MG63 (cell line): ENCODE measurements around the gene ECT2. TPM values are rescaled to one million over a fixed set of nuclear protein-coding genes. Genes with fewer than 3 reads are reported as not detected.
"Not testable (repeated sequence)": the region's sequence is repeated elsewhere in the genome, so short reads cannot be mapped to it uniquely, and the experiment has no call there.

Source experiments
- DNase-seq: peaks from one replicate; pipeline ENCODE4 v3.0.0-alpha.2; 2020
- H3K27me3 ChIP-seq: fragments of 250-450 bp; sonication (Bioruptor Pico); 2 replicates; pipeline ENCODE4 v1.5.1; 2020; ENCODE audit warnings: mild to moderate bottlenecking, moderate library complexity
- H3K36me3 ChIP-seq: fragments of 250-450 bp; sonication (Bioruptor Pico); 2 replicates; pipeline ENCODE4 v1.5.1; 2020; ENCODE audit warnings: mild to moderate bottlenecking, moderate library complexity
- H3K4me3 ChIP-seq: fragments of 250-450 bp; sonication (Bioruptor Pico); 2 replicates; pipeline ENCODE4 v1.5.1; 2020; ENCODE audit warnings: mild to moderate bottlenecking, moderate library complexity
- H3K9me3 ChIP-seq: fragments of 250-450 bp; sonication (Bioruptor Pico); 2 replicates; pipeline ENCODE4 v1.5.1; 2020; ENCODE audit warnings: mild to moderate bottlenecking, moderate library complexity
- total RNA-seq: library from RNA; depleted of rRNA; stranded (reverse); fragments of >200 nt; shearing (Covaris generic); gene quantifications from 2 replicates; pipeline ENCODE4 v1.2.3, GENCODE V29; 2014; ENCODE audit warnings: low replicate concordance

ECT2 gene
- total RNA-seq, 1 experiment from 2014 or later = 49.2 TPM

DNA sequence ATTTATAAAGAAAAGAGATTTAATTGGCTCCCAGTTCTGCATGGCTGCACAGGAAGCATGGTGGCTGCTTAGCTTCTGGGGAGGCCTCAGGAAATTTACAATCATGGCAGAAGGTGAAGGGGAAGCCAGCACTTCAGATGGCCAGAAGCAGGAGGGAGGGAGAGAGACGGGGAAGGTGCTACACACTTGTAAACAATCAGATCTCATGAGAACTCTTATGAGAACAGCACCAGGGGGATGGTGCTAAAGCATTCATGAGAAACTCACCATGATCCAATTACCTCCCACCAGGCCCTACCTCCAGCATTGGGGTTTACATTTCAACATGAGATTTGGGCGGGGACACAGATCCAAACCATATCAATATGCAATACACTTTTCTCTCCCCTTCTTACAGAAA, 73.7 kb downstream of the ECT2 start:
- Histone ChIP-seq H3K27me3 (no peaks in the 10 kb centered on the region), H3K9me3 (no peaks in the 10 kb centered on the region), H3K36me3 (peaks cover 46% of the 10 kb centered on the region), H3K4me3 (no peak overlapping the region)
- no peak for DNase-seq

- H3K36me3 ChIP-seq = peaks cover 16% of the 10 kb centered on the region
- not testable (repeated sequence) for H3K4me3 ChIP-seq, H3K9me3 ChIP-seq, DNase-seq, H3K27me3 ChIP-seq
Observed at GRCh38 chr3:172827231-172827630, 76.7 kb downstream of the ECT2 start.

GRCh38 chr3:172832983-172833382, 82.5 kb downstream of the ECT2 start:
- Histone ChIP-seq H3K36me3 (no peaks in the 10 kb centered on the region), H3K9me3 (no peaks in the 10 kb centered on the region), H3K4me3 (no peak overlapping the region), H3K27me3 (peaks cover 25% of the 10 kb centered on the region)
- no peak for DNase-seq

GRCh38 chr3:172836390-172836997, 86.0 kb downstream of the ECT2 start:
- no peaks in the 10 kb centered on the region for H3K9me3 ChIP-seq
- no peak overlapping the region for H3K4me3 ChIP-seq
- peaks cover 60% of the 10 kb centered on the region for H3K27me3 ChIP-seq
- H3K36me3 ChIP-seq = no peaks in the 10 kb centered on the region
- peak; percentile 17 for DNase-seq

DNA sequence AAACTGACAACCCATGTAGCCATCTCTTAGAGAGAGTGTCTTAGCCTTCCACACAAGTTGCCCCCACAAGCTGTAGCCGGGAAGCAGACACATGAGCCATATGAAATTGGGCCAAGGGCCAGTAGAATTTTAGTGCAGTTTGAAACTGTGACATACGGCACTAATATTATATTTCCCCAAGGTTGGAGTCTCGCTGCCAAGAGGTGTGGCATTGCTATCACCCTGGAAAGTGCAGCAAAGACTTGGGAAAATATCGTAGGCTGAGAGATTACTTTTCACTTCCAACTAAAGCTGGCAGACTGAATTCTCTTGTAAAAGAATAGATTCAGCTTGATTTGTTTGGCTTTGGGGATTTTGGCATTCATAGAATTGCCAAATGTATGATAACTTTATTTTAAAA, 89.2 kb downstream of the ECT2 start:
- DNase-seq = no peak
- Histone ChIP-seq H3K36me3 (no peaks in the 10 kb centered on the region), H3K9me3 (no peaks in the 10 kb centered on the region), H3K27me3 (peaks cover 58% of the 10 kb centered on the region), H3K4me3 (no peak overlapping the region)

DNA sequence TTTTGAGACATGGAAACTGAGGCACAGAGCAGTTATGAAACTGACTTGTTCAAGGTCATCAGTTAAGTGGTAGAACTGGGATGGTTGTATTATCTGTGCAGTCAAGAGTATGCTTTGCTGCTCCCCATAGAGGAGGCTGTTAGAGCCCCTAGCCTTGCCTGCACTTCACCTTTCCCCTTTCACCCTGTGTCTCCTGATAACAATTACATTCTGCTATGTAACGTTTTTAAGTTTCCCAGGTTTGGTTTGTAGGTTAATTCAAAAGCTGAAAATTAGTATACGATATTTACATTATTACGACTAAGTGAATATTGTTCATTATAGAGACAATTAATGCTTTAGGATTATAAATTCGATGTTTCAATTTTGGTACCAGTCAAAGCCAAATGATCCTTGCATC, 89.9 kb downstream of the ECT2 start:
- peaks cover 55% of the 10 kb centered on the region for H3K27me3 ChIP-seq
- no peaks in the 10 kb centered on the region for H3K36me3 ChIP-seq
- H3K9me3 ChIP-seq = no peaks in the 10 kb centered on the region
- DNase-seq = no peak
- no peak overlapping the region for H3K4me3 ChIP-seq

- Histone ChIP-seq H3K4me3 (no peak overlapping the region), H3K36me3 (no peaks in the 10 kb centered on the region), H3K9me3 (no peaks in the 10 kb centered on the region), H3K27me3 (peaks cover 51% of the 10 kb centered on the region)
- DNase-seq = no peak
Observed at GRCh38 chr3:172840913-172841312, 90.4 kb downstream of the ECT2 start.

- Histone ChIP-seq H3K9me3 (no peaks in the 10 kb centered on the region), H3K4me3 (no peak overlapping the region), H3K27me3 (peaks cover 26% of the 10 kb centered on the region), H3K36me3 (no peaks in the 10 kb centered on the region)
- no peak for DNase-seq
Observed at GRCh38 chr3:172844428-172844827, 93.9 kb downstream of the ECT2 start.

DNA sequence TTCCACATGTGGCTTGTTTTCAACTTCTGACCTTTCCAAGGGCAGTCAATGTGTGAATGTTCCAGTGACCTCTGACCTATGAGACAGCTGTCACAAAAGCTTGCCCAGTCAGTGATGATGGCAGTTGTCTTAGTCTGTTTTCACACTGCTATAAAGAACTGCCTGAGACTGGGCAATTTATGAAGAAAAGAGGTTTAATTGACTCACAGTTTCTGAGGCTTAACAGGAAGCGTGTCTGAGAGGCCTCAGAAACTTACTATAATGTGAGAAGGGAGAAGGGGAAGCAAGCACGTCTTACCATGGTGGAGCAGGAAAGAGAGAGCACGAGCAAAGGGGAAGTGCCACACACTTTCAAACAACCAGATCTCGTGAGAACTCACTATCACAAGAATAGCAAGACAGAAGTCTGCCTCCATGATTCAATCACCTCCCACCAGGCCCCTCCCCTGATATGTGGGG, 95.6 kb downstream of the ECT2 start:
- peaks cover 18% of the 10 kb centered on the region for H3K27me3 ChIP-seq
- no peaks in the 10 kb centered on the region for H3K9me3 ChIP-seq
- no peak overlapping the region for H3K4me3 ChIP-seq
- DNase-seq = no peak
- H3K36me3 ChIP-seq = no peaks in the 10 kb centered on the region

DNA sequence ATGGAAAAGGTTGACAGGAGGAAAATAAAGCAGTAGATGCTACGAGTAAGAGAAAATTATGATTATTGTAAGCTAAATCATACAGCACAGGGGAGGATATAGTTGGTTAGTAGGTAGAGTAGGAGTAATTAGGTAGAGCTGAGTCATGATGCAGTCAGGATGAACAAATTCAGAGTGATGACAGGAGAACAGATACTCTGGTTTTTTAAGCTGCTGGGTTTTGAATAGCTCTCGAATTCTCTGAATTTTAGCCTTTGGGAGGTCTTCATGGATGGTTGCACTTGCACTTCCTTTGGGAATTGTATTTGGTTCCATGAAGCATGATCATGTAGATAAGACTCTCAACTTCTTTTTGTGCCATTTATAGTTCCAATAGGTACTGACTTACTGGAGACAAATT, 96.2 kb downstream of the ECT2 start:
- no peaks in the 10 kb centered on the region for H3K9me3 ChIP-seq
- peaks cover 17% of the 10 kb centered on the region for H3K27me3 ChIP-seq
- no peaks in the 10 kb centered on the region for H3K36me3 ChIP-seq
- H3K4me3 ChIP-seq = no peak overlapping the region
- no peak for DNase-seq

GRCh38 chr3:172847292-172847691, 96.8 kb downstream of the ECT2 start:
- Histone ChIP-seq H3K27me3 (peaks cover 17% of the 10 kb centered on the region), H3K9me3 (no peaks in the 10 kb centered on the region), H3K4me3 (no peak overlapping the region), H3K36me3 (no peaks in the 10 kb centered on the region)
- DNase-seq = no peak

DNA sequence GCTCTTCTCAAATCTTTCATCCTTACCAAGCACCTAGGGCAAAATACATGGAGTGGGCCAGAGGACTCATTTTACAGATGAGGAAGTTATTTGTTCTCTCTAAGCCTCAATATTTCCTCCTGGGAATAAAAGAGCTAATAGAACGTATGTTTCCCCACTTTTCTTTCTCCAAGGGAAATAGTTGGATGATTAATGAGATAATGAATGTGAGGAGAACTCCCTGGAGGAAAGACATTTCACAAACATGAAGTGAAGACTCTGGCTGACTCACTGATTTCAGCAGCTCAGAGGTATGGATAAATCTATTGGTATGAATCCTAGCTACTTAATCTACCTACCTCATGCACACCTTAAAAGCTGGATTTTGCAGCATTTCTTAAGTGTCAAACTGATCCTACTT, 98.4 kb downstream of the ECT2 start:
- Histone ChIP-seq H3K36me3 (no peaks in the 10 kb centered on the region), H3K27me3 (peaks cover 20% of the 10 kb centered on the region), H3K9me3 (no peaks in the 10 kb centered on the region), H3K4me3 (no peak overlapping the region)
- no peak for DNase-seq

- Histone ChIP-seq H3K9me3 (no peaks in the 10 kb centered on the region), H3K27me3 (peaks cover 31% of the 10 kb centered on the region), H3K4me3 (no peak overlapping the region), H3K36me3 (no peaks in the 10 kb centered on the region)
- DNase-seq = no peak
Observed at GRCh38 chr3:172853005-172853404, 102.5 kb downstream of the ECT2 start.

DNA sequence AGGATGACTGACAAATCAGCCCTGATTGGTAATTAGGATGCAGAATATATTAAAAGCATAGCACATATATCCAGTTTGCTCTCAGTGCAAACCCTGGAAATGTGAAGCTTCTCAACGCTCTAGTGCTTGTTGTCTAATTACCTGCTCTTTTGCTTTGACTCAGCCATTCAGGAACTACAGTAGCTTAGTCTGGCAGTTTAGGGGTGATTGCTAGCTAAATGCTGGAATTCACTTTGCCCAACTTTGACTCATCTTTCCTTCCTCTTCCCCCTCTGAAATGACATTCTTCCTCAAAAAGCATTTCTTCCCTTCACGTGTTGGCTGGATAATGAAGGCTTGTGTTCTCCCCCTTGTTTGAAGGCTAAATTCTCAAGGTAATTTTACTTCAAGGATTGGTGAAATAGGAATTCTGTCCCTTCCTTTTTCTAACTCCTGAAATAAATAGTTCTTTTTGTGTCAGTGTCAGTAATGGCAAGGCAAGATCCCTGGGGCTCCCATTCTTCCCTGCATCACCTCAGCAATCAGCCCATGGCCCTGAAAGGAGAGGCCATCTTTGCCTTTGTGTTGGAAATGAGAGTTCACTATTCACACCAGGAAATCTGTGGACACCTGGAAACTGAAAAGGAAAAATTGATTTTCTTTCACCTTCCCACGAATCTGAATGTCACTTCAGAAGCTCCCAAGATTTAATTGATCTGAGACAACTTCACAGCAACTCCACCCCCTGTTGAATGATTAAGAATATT, 103.6 kb downstream of the ECT2 start:
- Histone ChIP-seq H3K9me3 (no peaks in the 10 kb centered on the region), H3K4me3 (no peak overlapping the region), H3K36me3 (no peaks in the 10 kb centered on the region), H3K27me3 (peaks cover 31% of the 10 kb centered on the region)
- no peak for DNase-seq

GRCh38 chr3:172855037-172855436, 104.5 kb downstream of the ECT2 start:
- Histone ChIP-seq H3K4me3 (no peak overlapping the region), H3K36me3 (no peaks in the 10 kb centered on the region), H3K27me3 (peaks cover 23% of the 10 kb centered on the region), H3K9me3 (no peaks in the 10 kb centered on the region)
- DNase-seq = no peak

DNA sequence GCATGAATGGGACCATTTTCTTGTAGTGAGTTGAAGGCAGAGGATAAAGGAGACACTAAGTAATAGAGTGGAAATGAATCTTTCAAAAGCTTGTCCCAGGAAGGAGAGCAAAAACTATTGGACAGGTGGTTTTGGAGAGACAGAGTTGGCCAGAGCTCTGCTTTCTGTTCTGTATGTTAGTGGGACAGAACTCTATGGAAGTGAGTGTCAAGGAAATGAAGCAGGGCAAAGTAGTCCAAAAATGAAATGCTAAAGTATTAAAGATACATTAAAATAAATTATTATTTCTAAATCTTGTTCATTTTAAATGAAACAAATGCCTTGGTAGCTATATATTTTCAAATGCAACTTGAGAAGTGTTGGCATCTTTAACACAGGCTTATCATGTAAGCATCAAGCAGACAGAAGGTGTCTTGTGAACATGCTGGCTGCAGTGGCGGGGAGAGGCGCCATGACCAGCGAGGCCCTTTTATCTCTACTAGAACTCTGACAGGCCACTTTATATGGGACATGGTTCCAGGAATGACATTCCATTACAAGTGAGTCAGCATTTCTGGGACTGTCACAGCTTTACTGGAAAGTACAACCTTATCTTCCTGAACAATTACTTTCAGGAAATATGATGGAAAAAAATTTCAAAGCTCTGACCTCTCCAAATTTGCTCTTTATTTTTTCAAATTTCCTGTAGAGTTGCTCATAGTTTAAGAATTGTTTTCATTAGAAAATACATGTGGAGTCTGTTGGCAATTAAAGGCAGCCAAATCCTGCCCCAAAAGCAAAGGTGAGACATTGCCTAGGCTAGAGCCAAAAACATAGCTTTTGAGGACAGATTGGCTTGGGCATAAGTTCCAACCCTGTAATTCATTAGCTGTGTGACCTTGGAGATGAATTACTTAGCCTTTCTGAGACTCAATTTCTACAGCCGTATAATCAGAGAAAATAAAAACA, 106.5 kb downstream of the ECT2 start:
- no peak overlapping the region for H3K4me3 ChIP-seq
- H3K36me3 ChIP-seq = no peaks in the 10 kb centered on the region
- H3K27me3 ChIP-seq = peaks cover 16% of the 10 kb centered on the region
- no peaks in the 10 kb centered on the region for H3K9me3 ChIP-seq
- DNase-seq = no peak

GRCh38 chr3:172859041-172859440, 108.5 kb downstream of the ECT2 start:
- no peak for DNase-seq
- peaks cover 11% of the 10 kb centered on the region for H3K27me3 ChIP-seq
- no peak overlapping the region for H3K4me3 ChIP-seq
- H3K9me3 ChIP-seq = no peaks in the 10 kb centered on the region
- H3K36me3 ChIP-seq = no peaks in the 10 kb centered on the region
